ENCODE results near the gene ALKBH4.

DNA sequence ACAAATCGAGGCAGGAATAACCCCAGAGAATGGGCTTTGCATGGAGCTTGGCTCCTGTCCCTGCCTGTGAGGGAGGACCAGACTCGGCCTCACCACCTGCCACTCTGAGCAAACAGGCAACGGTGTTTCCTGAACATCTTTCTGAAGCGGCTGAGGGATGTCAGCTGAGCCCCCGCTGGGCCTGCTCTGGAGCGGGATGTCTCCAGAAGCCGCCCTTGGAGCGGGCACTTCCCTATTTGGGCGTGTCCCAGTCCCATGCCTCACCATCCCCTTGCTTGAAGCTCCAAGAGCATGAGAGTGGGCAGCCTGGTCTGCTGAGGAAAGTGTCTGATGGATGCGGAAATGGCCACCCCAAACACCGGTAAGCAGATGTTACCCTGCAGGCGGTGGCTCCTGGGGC, 10.2 kb downstream of the ALKBH4 start:
- TF ChIP-seq, protein P1, sequence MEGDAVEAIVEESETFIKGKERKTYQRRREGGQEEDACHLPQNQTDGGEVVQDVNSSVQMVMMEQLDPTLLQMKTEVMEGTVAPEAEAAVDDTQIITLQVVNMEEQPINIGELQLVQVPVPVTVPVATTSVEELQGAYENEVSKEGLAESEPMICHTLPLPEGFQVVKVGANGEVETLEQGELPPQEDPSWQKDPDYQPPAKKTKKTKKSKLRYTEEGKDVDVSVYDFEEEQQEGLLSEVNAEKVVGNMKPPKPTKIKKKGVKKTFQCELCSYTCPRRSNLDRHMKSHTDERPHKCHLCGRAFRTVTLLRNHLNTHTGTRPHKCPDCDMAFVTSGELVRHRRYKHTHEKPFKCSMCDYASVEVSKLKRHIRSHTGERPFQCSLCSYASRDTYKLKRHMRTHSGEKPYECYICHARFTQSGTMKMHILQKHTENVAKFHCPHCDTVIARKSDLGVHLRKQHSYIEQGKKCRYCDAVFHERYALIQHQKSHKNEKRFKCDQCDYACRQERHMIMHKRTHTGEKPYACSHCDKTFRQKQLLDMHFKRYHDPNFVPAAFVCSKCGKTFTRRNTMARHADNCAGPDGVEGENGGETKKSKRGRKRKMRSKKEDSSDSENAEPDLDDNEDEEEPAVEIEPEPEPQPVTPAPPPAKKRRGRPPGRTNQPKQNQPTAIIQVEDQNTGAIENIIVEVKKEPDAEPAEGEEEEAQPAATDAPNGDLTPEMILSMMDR (optimal IDR thresholded peaks at IDR 0.05 in 1 of 3, IDR thresholded peaks at IDR 0.05 in 1 of 3, conservative IDR thresholded peaks at IDR 0.05 in 1 of 3; ENCODE audit: extremely low read depth in 1 of 3, insufficient read depth in 2 of 3, low read length in 3 of 3) = no peak
- no peak for TF ChIP-seq EZH2 (IDR thresholded peaks at IDR 0.05; ENCODE audit: low read length)
